GM12878 (cell line): ENCODE measurements around the gene CIPC. TPM values are rescaled to one million over a fixed set of nuclear protein-coding genes. Genes with fewer than 3 reads are reported as not detected.

Experiments
- ATAC-seq: fragments of 200-7000 bp; cut with Tn5 transposase; 3 replicates; pipeline ENCODE4 v1.9.1; 2020; ENCODE audit warnings: mild to moderate bottlenecking, moderate library complexity
- BruUV-seq: library from RNA; stranded (reverse); fragments of 400-500 nt; replicated peaks from 2 replicates; lab custom pipeline; 2021; lab: Mats Ljungman, UMichigan
- CTCF ChIA-PET: fragments of 300-600 bp; sonication (Branson Sonifier 250); formaldehyde crosslinking; extraction: SDS; loops from one replicate; lab custom pipeline; 2021; ENCODE audit warnings: inconsistent platforms; lab: Yijun Ruan, JAX
- POLR2A ChIA-PET: fragments of 350-600 bp; formaldehyde crosslinking; extraction: SDS; loops from one replicate; lab custom pipeline; 2021; ENCODE audit warnings: inconsistent platforms; lab: Charles Lee
- RAD21 ChIA-PET: fragments of 300-600 bp; sonication (Branson Sonifier 250); formaldehyde crosslinking; loops from one replicate; lab custom pipeline; 2023; ENCODE audit warnings: antibody characterized with exemption; ENCODE audit not compliant: unreplicated experiment; lab: Charles Lee
- SMC1A ChIA-PET: fragments of 300-600 bp; sonication (Branson Sonifier 250); formaldehyde crosslinking; loops from one replicate; lab custom pipeline; 2023; ENCODE audit not compliant: unreplicated experiment, uncharacterized antibody; lab: Charles Lee
- DNase-seq: peaks from one replicate; pipeline ENCODE4 v3.0.0-alpha.2; 2011; ENCODE audit warnings: low read depth, low spot score
- FAIRE-seq: peaks from 3 replicates; lab custom pipeline; 2011; peaks lifted over from hg19 to GRCh38; lab: Jason Lieb, UNC
- H2AFZ ChIP-seq: 2 replicates; pipeline ENCODE4 v1.6.0; 2011; ENCODE audit warnings: low read depth, low read length, control low read depth; ENCODE audit not compliant: control insufficient read depth
- H3K27ac ChIP-seq: 2 replicates; pipeline ENCODE4 v1.5.1; 2011; ENCODE audit warnings: control low read depth; ENCODE audit not compliant: control insufficient read depth, insufficient read depth
- H3K27me3 ChIP-seq, 2 experiments: replicated peaks in 1 of 2; 2 replicates each; pipeline versions ENCODE4 v1.6.0 to v1.6.1; 2011; ENCODE audit warnings: low read length in 1 of 2; ENCODE audit not compliant: control insufficient read depth in 2 of 2, insufficient read depth in 2 of 2
- H3K36me3 ChIP-seq, 2 experiments: 2 replicates each; pipeline ENCODE4 v1.5.1; 2011; ENCODE audit warnings: low read length in 1 of 2; ENCODE audit not compliant: control insufficient read depth in 2 of 2, insufficient read depth in 2 of 2
- H3K4me1 ChIP-seq: 2 replicates; pipeline ENCODE4 v1.6.1; 2011; ENCODE audit warnings: mild to moderate bottlenecking, low read length, moderate library complexity, mixed read lengths; ENCODE audit not compliant: control insufficient read depth, insufficient read depth
- H3K4me2 ChIP-seq: 2 replicates; pipeline ENCODE4 v1.6.0; 2011; ENCODE audit warnings: control low read depth; ENCODE audit not compliant: control insufficient read depth, insufficient read depth
- H3K4me3 ChIP-seq: fragments of 200-600 bp; sonication (generic); 2 replicates; pipeline ENCODE4 v1.5.1; 2016
- H3K79me2 ChIP-seq: 2 replicates; pipeline ENCODE4 v1.6.0; 2011; ENCODE audit warnings: low read length; ENCODE audit not compliant: control insufficient read depth, insufficient read depth
- H3K9ac ChIP-seq: 2 replicates; pipeline ENCODE4 v1.8.0; 2011; ENCODE audit warnings: low read length, control low read depth, mixed read lengths; ENCODE audit not compliant: control insufficient read depth, insufficient read depth
- H3K9me3 ChIP-seq: replicated peaks from 3 replicates; pipeline ENCODE4 v1.5.1; 2011; ENCODE audit warnings: mild to moderate bottlenecking, low read length; ENCODE audit not compliant: control insufficient read depth, insufficient read depth
- H4K20me1 ChIP-seq: 2 replicates; pipeline ENCODE4 v1.6.0; 2011; ENCODE audit not compliant: control insufficient read depth, insufficient read depth
- FOXM1 ChIP-seq: IDR thresholded peaks from 2 replicates; pipeline ENCODE4 v1.6.1; 2012; ENCODE audit warnings: low read depth, mild to moderate bottlenecking, inconsistent platforms, low read length, moderate library complexity
- IKZF2 ChIP-seq, 2 experiments: fragments of 450-650 bp; IDR thresholded peaks; 2 replicates each; pipeline ENCODE4 v1.6.1; 2017; ENCODE audit warnings: mild to moderate bottlenecking in 2 of 2, moderate library complexity in 2 of 2
- IRF4 ChIP-seq: IDR thresholded peaks from 2 replicates; pipeline ENCODE4 v1.6.1; 2011; ENCODE audit warnings: low read depth, low read length
- LARP7 ChIP-seq: fragments of 450-650 bp; IDR thresholded peaks from 2 replicates; pipeline ENCODE4 v1.6.1; 2017; ENCODE audit warnings: mild to moderate bottlenecking
- MEF2A ChIP-seq: IDR thresholded peaks from 2 replicates; pipeline ENCODE4 v1.6.1; 2011; ENCODE audit warnings: low read depth, mild to moderate bottlenecking, low read length, moderate library complexity; ENCODE audit not compliant: insufficient read depth
- POU2F2 ChIP-seq: IDR thresholded peaks from 3 replicates; pipeline ENCODE4 v1.6.1; 2011; ENCODE audit warnings: low read depth, mild to moderate bottlenecking, low read length, borderline replicate concordance
- RAD21 ChIP-seq: IDR thresholded peaks from 2 replicates; pipeline ENCODE4 v1.6.1; 2011; ENCODE audit warnings: mild to moderate bottlenecking, low read depth, low read length, moderate library complexity; ENCODE audit not compliant: insufficient read depth
- RBBP5 ChIP-seq: fragments of 200-600 bp; sonication (generic); conservative IDR thresholded peaks from 2 replicates; pipeline ENCODE4 v1.6.1; 2016
- RELA ChIP-seq: fragments of 450-650 bp; IDR thresholded peaks from 2 replicates; pipeline ENCODE4 v1.8.0; 2014; ENCODE audit warnings: borderline replicate concordance; ENCODE audit not compliant: partially characterized antibody
- RUNX3 ChIP-seq: IDR thresholded peaks from 2 replicates; pipeline ENCODE4 v1.6.1; 2012; ENCODE audit warnings: low read length, inconsistent platforms
- SMARCA5 ChIP-seq: fragments of 450-650 bp; IDR thresholded peaks from 2 replicates; pipeline ENCODE4 v1.6.1; 2017; ENCODE audit warnings: mild to moderate bottlenecking
- SMC3 ChIP-seq: IDR thresholded peaks from 2 replicates; pipeline ENCODE4 v1.6.1; 2011; ENCODE audit warnings: low read length, improper control_type of control experiment, borderline replicate concordance
- SUZ12 ChIP-seq: fragments of 200-600 bp; sonication (generic); IDR thresholded peaks from one replicate; pipeline ENCODE4 v1.6.1; 2018; ENCODE audit warnings: antibody characterized with exemption, mild to moderate bottlenecking; ENCODE audit not compliant: unreplicated experiment
- YY1 ChIP-seq: IDR thresholded peaks from 2 replicates; pipeline ENCODE4 v1.6.1; 2011; ENCODE audit warnings: low read depth, mild to moderate bottlenecking, low read length
- ZNF24 ChIP-seq: fragments of 450-650 bp; IDR thresholded peaks from 2 replicates; pipeline ENCODE4 v1.6.1; 2017; ENCODE audit warnings: antibody characterized with exemption, mild to moderate bottlenecking
- ZNF384 ChIP-seq: IDR thresholded peaks from 2 replicates; pipeline ENCODE4 v1.6.1; 2012; ENCODE audit warnings: low read depth, mild to moderate bottlenecking, low read length, improper control_type of control experiment, borderline replicate concordance
- WGBS: methylation state at CpG from one replicate; pipeline ENCODE4 v1.1.6; 2016; ENCODE audit warnings: low lambda C conversion rate; ENCODE audit not compliant: insufficient replicate concordance, insufficient coverage; ENCODE audit errors: missing lambda C conversion rate; 5-methylcytosine and 5-hydroxymethylcytosine counted together
- in situ Hi-C: fragments of 300-500 bp; cut with MboI; formaldehyde crosslinking; loops from 9 replicates; pipeline ENCODE4 v1.14.3; 2018; ENCODE audit warnings: mixed read lengths
- intact Hi-C: fragments of 100-400 bp; cut with micrococcal nuclease; formaldehyde crosslinking; loops from one replicate; pipeline ENCODE4 v1.14.2; 2022; ENCODE audit not compliant: unreplicated experiment
- polyA plus RNA-seq, 11 experiments: library from polyadenylated mRNA; depleted of rRNA in 4 of 11; unstranded in 6 of 11; stranded (reverse) in 5 of 11; fragments of >200 nt; fragmentation: Nextera tagmentation in 4 of 11; fragmentation: Illumina TruSeq in 1 of 11; extraction: Ambion mirVana in 4 of 11; extraction: Trizol in 1 of 11; gene quantifications; 1 replicate in 1 of 11; 2 replicates in 10 of 11; pipeline versions ENCODE4 v1.2.1 to v1.2.3, GENCODE V29; 2011 to 2016; ENCODE audit warnings: inconsistent platforms in 2 of 11, missing spikeins in 2 of 11, low read depth in 1 of 11
- total RNA-seq, 4 experiments: library from RNA; depleted of rRNA in 3 of 4; stranded (reverse); fragments of >200 nt in 3 of 4; fragmentation: Illumina TruSeq in 1 of 4; extraction: Trizol in 1 of 4; gene quantifications; 2 replicates each; pipeline versions ENCODE4 v1.2.1 to v1.2.3, GENCODE V29; 2013 to 2021
- TF ChIP-seq, protein P1 (sequence below): fragments of 450-650 bp; formaldehyde crosslinking; IDR thresholded peaks from 2 replicates; pipeline ENCODE4 v1.5.0; 2022; ENCODE audit warnings: mild to moderate bottlenecking, missing genetic modification characterization
- TF ChIP-seq, protein P2 (sequence below): IDR thresholded peaks from 2 replicates; pipeline ENCODE4 v1.6.1; 2011; ENCODE audit warnings: mild to moderate bottlenecking, low read depth, low read length, moderate library complexity; ENCODE audit not compliant: insufficient replicate concordance
- TF ChIP-seq, protein P3 (sequence below): fragments of 450-650 bp; IDR thresholded peaks from 2 replicates; pipeline ENCODE4 v1.6.1; 2017; ENCODE audit warnings: borderline replicate concordance

CIPC gene
- total and polyA plus RNA-seq, 10 of the 15 experiments (the other 5 are each of a cell fraction or from before 2014, with no cell fraction given), result 5.6 to 29.5 (median 16.5) TPM

DNA sequence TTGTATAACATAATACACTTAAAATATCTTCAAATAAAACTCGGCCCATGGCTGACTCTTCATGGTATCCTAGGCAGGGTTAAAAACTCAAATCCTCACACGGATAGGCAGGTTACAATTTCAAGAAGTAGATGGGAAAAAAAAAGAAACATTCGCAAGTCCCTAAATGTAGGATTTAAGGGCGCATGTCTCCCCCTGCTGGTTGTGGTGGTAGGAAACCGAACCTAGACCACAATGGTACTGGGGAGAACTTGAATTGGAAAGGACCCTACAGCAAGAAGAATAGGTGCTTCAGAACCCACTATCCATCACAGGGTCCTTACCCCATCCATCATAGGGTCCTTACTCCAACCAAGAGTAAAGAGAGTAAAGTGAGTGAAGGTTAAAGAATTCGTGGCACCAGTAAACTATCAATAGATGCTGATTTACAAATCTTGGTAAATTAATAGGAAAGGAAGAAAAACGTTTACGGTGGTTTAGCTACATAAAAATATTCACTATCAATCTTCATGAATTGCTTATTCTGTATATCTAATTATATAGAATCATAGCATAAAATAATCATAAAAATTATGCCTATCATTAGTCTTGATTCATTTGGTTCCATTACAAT is 3.3 kb upstream of the CIPC start:
- H3K4me2 ChIP-seq, result no peak overlapping the region
- H4K20me1 ChIP-seq, result no peaks in the 10 kb centered on the region
- RAD21 ChIA-PET, result interaction anchor here (0.7 to 13.8 kb wide), 18 partner anchors 9 to 311 kb away, joined by 3 to 199 read pairs (median 8); no protein-coding TSS in a partner anchor
- no peak for DNase-seq
- H2AFZ ChIP-seq, result no peak overlapping the region
- WGBS, result 22% methylated on average over 8 of the region's 8 CpGs
- H3K9ac ChIP-seq, result no peak overlapping the region
- H3K4me1 ChIP-seq, result peaks cover 8% of the 10 kb centered on the region; the same call in 1 of the 2 replicates
- in situ Hi-C loops, result no loop called here
- CTCF ChIA-PET, result interaction anchor here (0.6 to 21.9 kb wide), 29 partner anchors 10 to 457 kb away, joined by 3 to 719 read pairs (median 3); no protein-coding TSS in a partner anchor
- peaks cover 10% of the 10 kb centered on the region for H3K79me2 ChIP-seq
- no peak overlapping the region for H3K27ac ChIP-seq
- H3K4me3 ChIP-seq, result no peak overlapping the region
- no peaks in the 10 kb centered on the region for H3K36me3 ChIP-seq
- SMC1A ChIA-PET, result interaction anchor here (0.7 to 21.4 kb wide), 15 partner anchors 14 to 384 kb away, joined by 3 to 428 read pairs (median 5); no protein-coding TSS in a partner anchor
- no TSS peak for BruUV-seq
- peak; percentile 86 for FAIRE-seq
- intact Hi-C loops, result loop anchor here (1.0 to 5.0 kb wide), 4 partner anchors 24 to 382 kb away; no protein-coding TSS in a partner anchor
- no peaks in the 10 kb centered on the region for H3K27me3 ChIP-seq
- POLR2A ChIA-PET, result interaction anchor here (0.6 to 6.9 kb wide), 6 partner anchors 9 to 390 kb away, joined by 3 to 68 read pairs (median 4); no protein-coding TSS in a partner anchor
- peak; percentile 7; the same call in 1 of the 3 replicates for ATAC-seq
- peaks cover 11% of the 10 kb centered on the region for H3K9me3 ChIP-seq
- TF ChIP-seq ZNF384 (peak; percentile 94), IKZF2 (IDR thresholded peaks at IDR 0.05) (no peak), LARP7 (no peak), RUNX3 (peak; percentile 94), IRF4 (peak; percentile 70; the same call in 1 of the 2 replicates), RBBP5 (no peak), POU2F2 (no peak), RAD21 (peak; percentile 94), RELA (no peak), YY1 (peak; percentile 62; the same call in 1 of the 2 replicates), ZNF24 (no peak), SMARCA5 (peak; percentile 29; the same call in 1 of the 2 replicates), FOXM1 (0 out of 2 replicates have a peak, but pooled peaks have one; percentile 20), SMC3 (peak; percentile 86), MEF2A (no peak), SUZ12 (no peak)
- TF ChIP-seq, protein P1, sequence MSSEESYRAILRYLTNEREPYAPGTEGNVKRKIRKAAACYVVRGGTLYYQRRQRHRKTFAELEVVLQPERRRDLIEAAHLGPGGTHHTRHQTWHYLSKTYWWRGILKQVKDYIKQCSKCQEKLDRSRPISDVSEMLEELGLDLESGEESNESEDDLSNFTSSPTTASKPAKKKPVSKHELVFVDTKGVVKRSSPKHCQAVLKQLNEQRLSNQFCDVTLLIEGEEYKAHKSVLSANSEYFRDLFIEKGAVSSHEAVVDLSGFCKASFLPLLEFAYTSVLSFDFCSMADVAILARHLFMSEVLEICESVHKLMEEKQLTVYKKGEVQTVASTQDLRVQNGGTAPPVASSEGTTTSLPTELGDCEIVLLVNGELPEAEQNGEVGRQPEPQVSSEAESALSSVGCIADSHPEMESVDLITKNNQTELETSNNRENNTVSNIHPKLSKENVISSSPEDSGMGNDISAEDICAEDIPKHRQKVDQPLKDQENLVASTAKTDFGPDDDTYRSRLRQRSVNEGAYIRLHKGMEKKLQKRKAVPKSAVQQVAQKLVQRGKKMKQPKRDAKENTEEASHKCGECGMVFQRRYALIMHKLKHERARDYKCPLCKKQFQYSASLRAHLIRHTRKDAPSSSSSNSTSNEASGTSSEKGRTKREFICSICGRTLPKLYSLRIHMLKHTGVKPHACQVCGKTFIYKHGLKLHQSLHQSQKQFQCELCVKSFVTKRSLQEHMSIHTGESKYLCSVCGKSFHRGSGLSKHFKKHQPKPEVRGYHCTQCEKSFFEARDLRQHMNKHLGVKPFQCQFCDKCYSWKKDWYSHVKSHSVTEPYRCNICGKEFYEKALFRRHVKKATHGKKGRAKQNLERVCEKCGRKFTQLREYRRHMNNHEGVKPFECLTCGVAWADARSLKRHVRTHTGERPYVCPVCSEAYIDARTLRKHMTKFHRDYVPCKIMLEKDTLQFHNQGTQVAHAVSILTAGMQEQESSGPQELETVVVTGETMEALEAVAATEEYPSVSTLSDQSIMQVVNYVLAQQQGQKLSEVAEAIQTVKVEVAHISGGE (CRISPR knock-in tag), result no peak
- TF ChIP-seq, protein P2, sequence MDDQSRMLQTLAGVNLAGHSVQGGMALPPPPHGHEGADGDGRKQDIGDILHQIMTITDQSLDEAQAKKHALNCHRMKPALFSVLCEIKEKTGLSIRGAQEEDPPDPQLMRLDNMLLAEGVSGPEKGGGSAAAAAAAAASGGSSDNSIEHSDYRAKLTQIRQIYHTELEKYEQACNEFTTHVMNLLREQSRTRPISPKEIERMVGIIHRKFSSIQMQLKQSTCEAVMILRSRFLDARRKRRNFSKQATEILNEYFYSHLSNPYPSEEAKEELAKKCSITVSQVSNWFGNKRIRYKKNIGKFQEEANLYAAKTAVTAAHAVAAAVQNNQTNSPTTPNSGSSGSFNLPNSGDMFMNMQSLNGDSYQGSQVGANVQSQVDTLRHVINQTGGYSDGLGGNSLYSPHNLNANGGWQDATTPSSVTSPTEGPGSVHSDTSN, result no peak
- TF ChIP-seq, protein P3, sequence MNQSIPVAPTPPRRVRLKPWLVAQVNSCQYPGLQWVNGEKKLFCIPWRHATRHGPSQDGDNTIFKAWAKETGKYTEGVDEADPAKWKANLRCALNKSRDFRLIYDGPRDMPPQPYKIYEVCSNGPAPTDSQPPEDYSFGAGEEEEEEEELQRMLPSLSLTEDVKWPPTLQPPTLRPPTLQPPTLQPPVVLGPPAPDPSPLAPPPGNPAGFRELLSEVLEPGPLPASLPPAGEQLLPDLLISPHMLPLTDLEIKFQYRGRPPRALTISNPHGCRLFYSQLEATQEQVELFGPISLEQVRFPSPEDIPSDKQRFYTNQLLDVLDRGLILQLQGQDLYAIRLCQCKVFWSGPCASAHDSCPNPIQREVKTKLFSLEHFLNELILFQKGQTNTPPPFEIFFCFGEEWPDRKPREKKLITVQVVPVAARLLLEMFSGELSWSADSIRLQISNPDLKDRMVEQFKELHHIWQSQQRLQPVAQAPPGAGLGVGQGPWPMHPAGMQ, result no peak
